BE2C (cell line): ENCODE data around the gene CLDN9.

Experiments
- DNase-seq: peaks from one replicate; pipeline ENCODE4 v3.0.0-alpha.2; 2020
- H3K27me3 ChIP-seq: fragments of 250-450 bp; sonication (Bioruptor Pico); 2 replicates; pipeline ENCODE4 v1.5.1; 2020; ENCODE audit warnings: mild to moderate bottlenecking
- H3K36me3 ChIP-seq: fragments of 250-450 bp; sonication (Bioruptor Pico); 2 replicates; pipeline ENCODE4 v1.5.1; 2020; ENCODE audit warnings: mild to moderate bottlenecking
- H3K4me1 ChIP-seq: fragments of 250-450 bp; sonication (Bioruptor Pico); 2 replicates; pipeline ENCODE4 v1.5.1; 2020
- H3K4me3 ChIP-seq: 2 replicates; pipeline ENCODE4 v1.5.1; 2011; ENCODE audit warnings: low read depth, low read length
- H3K9me3 ChIP-seq: fragments of 250-450 bp; sonication (Bioruptor Pico); 2 replicates; pipeline ENCODE4 v1.5.1; 2020
- TF ChIP-seq, protein P1 (sequence below): IDR thresholded peaks from 2 replicates; pipeline ENCODE4 v1.5.1; 2012; ENCODE audit warnings: mild to moderate bottlenecking, low read depth, low read length

The CLDN9 gene

GRCh38 chr16:2969545-2970521 lies 42.9 kb upstream of the CLDN9 start:
- TF ChIP-seq, protein P1, sequence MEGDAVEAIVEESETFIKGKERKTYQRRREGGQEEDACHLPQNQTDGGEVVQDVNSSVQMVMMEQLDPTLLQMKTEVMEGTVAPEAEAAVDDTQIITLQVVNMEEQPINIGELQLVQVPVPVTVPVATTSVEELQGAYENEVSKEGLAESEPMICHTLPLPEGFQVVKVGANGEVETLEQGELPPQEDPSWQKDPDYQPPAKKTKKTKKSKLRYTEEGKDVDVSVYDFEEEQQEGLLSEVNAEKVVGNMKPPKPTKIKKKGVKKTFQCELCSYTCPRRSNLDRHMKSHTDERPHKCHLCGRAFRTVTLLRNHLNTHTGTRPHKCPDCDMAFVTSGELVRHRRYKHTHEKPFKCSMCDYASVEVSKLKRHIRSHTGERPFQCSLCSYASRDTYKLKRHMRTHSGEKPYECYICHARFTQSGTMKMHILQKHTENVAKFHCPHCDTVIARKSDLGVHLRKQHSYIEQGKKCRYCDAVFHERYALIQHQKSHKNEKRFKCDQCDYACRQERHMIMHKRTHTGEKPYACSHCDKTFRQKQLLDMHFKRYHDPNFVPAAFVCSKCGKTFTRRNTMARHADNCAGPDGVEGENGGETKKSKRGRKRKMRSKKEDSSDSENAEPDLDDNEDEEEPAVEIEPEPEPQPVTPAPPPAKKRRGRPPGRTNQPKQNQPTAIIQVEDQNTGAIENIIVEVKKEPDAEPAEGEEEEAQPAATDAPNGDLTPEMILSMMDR: peak; percentile 54
- peak overlapping the region; percentile 80 for H3K4me3 ChIP-seq
- no peaks in the 10 kb centered on the region for H3K9me3 ChIP-seq
- no peaks in the 10 kb centered on the region for H3K27me3 ChIP-seq
- peaks cover 23% of the 10 kb centered on the region for H3K4me1 ChIP-seq
- peaks cover 40% of the 10 kb centered on the region for H3K36me3 ChIP-seq
- DNase-seq: peak; percentile 86

- TF ChIP-seq, protein P1: no peak
- peaks cover 23% of the 10 kb centered on the region for H3K4me1 ChIP-seq
- DNase-seq: no peak
- no peaks in the 10 kb centered on the region for H3K27me3 ChIP-seq
- no peaks in the 10 kb centered on the region for H3K9me3 ChIP-seq
- H3K36me3 ChIP-seq: peaks cover 48% of the 10 kb centered on the region
- H3K4me3 ChIP-seq: peak overlapping the region; percentile 80
These were observed 42.2 kb upstream of the CLDN9 start for GRCh38 chr16:2970563-2970962.

GRCh38 chr16:2971134-2971984 lies 41.4 kb upstream of the CLDN9 start:
- Histone ChIP-seq H3K36me3 (peaks cover 56% of the 10 kb centered on the region), H3K27me3 (no peaks in the 10 kb centered on the region), H3K9me3 (no peaks in the 10 kb centered on the region), H3K4me1 (peaks cover 23% of the 10 kb centered on the region), H3K4me3 (no peak overlapping the region)
- TF ChIP-seq, protein P1: no peak
- DNase-seq: no peak

DNA sequence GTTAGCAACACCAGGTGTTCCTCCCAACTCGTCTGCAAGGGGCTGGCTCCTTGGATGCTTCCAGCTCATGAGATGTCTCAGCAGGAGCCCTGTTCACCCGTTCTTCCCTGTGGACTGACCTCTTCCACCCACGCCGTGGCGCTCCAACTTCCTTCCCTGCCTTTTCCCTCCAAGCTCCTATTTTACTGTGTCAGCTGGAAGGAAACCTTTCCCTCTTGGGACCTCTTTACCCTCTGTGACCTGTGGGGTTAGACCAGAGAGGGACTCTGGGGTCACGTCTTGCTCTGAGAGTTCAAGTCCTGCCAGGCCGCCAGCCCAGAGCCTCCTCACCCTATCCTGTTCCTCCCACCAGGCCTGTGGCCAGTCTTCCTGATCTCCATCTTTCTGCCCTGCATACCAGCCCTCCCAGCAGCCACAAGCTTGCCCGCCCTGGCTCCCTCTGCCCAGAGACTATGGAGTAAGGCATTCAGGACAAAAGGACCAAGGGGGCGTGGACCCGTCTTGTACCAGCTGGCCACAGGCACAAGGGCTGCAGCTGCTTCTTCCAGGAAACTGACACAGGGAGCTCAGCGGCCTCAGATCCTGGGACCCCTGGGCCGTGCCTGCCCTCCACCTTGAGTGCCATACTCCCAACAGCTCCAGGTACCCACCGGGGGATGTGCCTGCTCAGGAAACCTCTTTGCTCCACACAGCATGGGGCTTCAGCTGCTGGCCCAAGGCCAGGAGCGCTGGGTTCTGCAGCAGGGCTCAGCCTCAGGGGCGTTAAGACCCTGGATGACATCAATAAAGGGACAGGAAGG lies 40.5 kb upstream of the CLDN9 start:
- peaks cover 64% of the 10 kb centered on the region for H3K36me3 ChIP-seq
- H3K4me1 ChIP-seq: peaks cover 23% of the 10 kb centered on the region
- no peaks in the 10 kb centered on the region for H3K27me3 ChIP-seq
- peak; percentile 61 for DNase-seq
- TF ChIP-seq, protein P1: no peak
- no peak overlapping the region for H3K4me3 ChIP-seq
- no peaks in the 10 kb centered on the region for H3K9me3 ChIP-seq

DNA sequence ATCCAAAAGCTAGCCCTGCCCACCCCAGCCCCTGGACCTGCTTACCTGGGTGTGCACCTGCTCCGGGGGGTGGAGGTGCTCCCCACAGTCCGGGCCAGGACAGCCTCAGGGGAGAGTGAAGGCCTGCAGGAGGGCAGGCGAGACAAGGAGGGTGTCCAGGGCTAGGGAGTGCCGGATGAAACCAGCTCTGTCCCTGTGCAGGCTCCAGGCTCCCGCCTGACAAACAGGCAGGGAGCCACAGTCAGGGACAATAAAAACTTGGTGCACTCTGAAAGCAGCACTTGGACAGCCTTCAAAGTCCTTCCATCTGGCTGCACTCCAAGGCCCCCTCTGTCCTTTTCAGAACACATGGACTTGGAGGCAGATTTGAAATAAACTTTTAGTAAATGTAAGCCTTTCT lies 39.6 kb upstream of the CLDN9 start:
- no peak overlapping the region for H3K4me3 ChIP-seq
- no peak for DNase-seq
- H3K36me3 ChIP-seq: peaks cover 69% of the 10 kb centered on the region
- H3K4me1 ChIP-seq: peaks cover 23% of the 10 kb centered on the region
- TF ChIP-seq, protein P1: no peak
- H3K9me3 ChIP-seq: no peaks in the 10 kb centered on the region
- H3K27me3 ChIP-seq: no peaks in the 10 kb centered on the region
